ENCODE results near the gene DPP6. TPM values are rescaled to one million over a fixed set of nuclear protein-coding genes. Genes with fewer than 3 reads are reported as not detected.

The DPP6 gene
- total and polyA plus RNA-seq, 9 of the 15 experiments (the other 6 are each of a cell fraction or from before 2014, with no cell fraction given), result not detected

GRCh38 chr7:154255324-154255723, 203.1 kb downstream of the DPP6 start:
- no peaks in the 10 kb centered on the region for H3K4me1 ChIP-seq (replicated peaks in 1 of 2; ENCODE audit: control insufficient read depth in 2 of 2, insufficient read depth in 2 of 2, low read length in 2 of 2)
- no peaks in the 10 kb centered on the region for H4K20me1 ChIP-seq (replicated peaks; ENCODE audit: control insufficient read depth, insufficient read depth, low read length)
- no TSS peak for BruUV-seq (replicated peaks)
- no peaks in the 10 kb centered on the region for H3K36me3 ChIP-seq (ENCODE audit: control insufficient read depth, insufficient read depth, low read length)
- WGBS (ENCODE audit: insufficient coverage, low coverage, missing lambda C conversion rate), result 0% methylated on average over 7 of the region's 7 CpGs
- H3K9me3 ChIP-seq (replicated peaks; ENCODE audit: control insufficient read depth, insufficient read depth, low read depth, low read length), result no peaks in the 10 kb centered on the region
- no peak overlapping the region for H2AFZ ChIP-seq (ENCODE audit: low read depth, low read length)
- no peak overlapping the region for H3K9ac ChIP-seq (ENCODE audit: insufficient read depth in 1 of 2, low read depth in 2 of 2, low read length in 2 of 2)
- no peak overlapping the region for H3K27ac ChIP-seq (ENCODE audit: extremely low read depth, low read depth, low read length)
- FAIRE-seq (no peak), DNase-seq (ENCODE audit: extremely low read depth in 1 of 4, low spot score in 3 of 4) (no peak), ATAC-seq (no peak)
- peaks cover 0 to 11% of the 10 kb centered on the region in 2 experiments; a peak in 3 of 5 replicates for H3K27me3 ChIP-seq (ENCODE audit: control insufficient read depth in 2 of 2, insufficient read depth in 2 of 2, low read length in 2 of 2)
- TF ChIP-seq ESRRA (IDR thresholded peaks at IDR 0.05; ENCODE audit: borderline replicate concordance, low read depth) (no peak), SNIP1 (IDR thresholded peaks at IDR 0.05; ENCODE audit: low read depth) (no peak), GABPA (tag; conservative IDR thresholded peaks at IDR 0.05; ENCODE audit: low read depth) (no peak), TEAD2 (tag; IDR thresholded peaks at IDR 0.05) (no peak), ATF3 (IDR thresholded peaks at IDR 0.05) (no peak), ATF3 (CRISPR knock-in tag; conservative IDR thresholded peaks at IDR 0.05) (no peak), PML (IDR thresholded peaks at IDR 0.05; ENCODE audit: low read length) (no peak), IRF9 (tag; IDR thresholded peaks at IDR 0.05) (no peak), SMAD3 (CRISPR knock-in tag; conservative IDR thresholded peaks at IDR 0.05) (no peak), SRSF3 (IDR thresholded peaks at IDR 0.05; ENCODE audit: insufficient read depth, low read length) (no peak), KLF13 (tag; IDR thresholded peaks at IDR 0.05; ENCODE audit: borderline replicate concordance, low read depth) (no peak), RBM34 (IDR thresholded peaks at IDR 0.05; ENCODE audit: borderline replicate concordance, insufficient read depth, low read length) (no peak)
- H3K79me2 ChIP-seq (ENCODE audit: control insufficient read depth, insufficient read depth, low read length), result no peaks in the 10 kb centered on the region
- intact Hi-C loops (cut with micrococcal nuclease) (no loop called here), in situ Hi-C loops (cut with MboI) (no loop called here)
- H3K4me3 ChIP-seq, result no peak overlapping the region
- CTCF ChIA-PET (ENCODE audit: low intra/inter-chr PET ratio), result no interaction called here
- no peaks in the 10 kb centered on the region for H3K9me1 ChIP-seq (ENCODE audit: control insufficient read depth, insufficient read depth, low read length)
- H3K4me2 ChIP-seq (ENCODE audit: insufficient read depth, low read length), result no peak overlapping the region
- POLR2A ChIA-PET, result interaction anchor here (0.7 kb wide), 1 partner anchor 21 kb away, joined by 3 read pairs; no protein-coding TSS in a partner anchor
